Activated gamma-delta T cell (primary cell): ENCODE data around the gene PGA3.
"Not testable (repeated sequence)": the region's sequence is repeated elsewhere in the genome, so short reads cannot be mapped to it uniquely, and the experiment has no call there.

Source experiments
- DNase-seq: peaks from one replicate; lab custom pipeline; 2025; lab: John Stamatoyannopoulos, UW

PGA3 gene

GRCh38 chr11:61250796-61251765, 47.8 kb downstream of the PGA3 start:
- not testable (repeated sequence) for DNase-seq

DNA sequence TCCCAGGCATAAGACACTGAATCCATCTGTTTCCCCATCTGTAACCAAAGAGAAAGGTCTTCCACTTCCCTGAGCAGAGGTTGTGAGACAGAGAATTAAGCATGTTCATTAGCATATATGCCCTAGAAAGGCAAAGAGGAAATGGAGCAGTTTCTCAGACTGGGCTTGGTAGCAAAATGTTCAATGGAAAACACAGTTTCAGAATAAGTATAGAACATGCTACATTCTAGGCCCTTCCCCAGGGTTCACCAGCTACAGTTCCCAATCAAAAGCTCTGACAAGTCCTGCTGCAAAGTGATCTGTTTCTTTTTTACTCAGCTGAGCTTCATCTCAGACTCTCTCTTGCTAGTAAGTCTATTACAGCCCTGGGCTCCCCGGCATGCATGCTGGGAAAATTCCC, 49.0 kb downstream of the PGA3 start:
- not testable (repeated sequence) for DNase-seq

GRCh38 chr11:61254403-61255025, 51.2 kb downstream of the PGA3 start:
- DNase-seq: no peak

GRCh38 chr11:61256710-61257482, 53.6 kb downstream of the PGA3 start:
- no peak for DNase-seq

- no peak for DNase-seq
These were observed 55.2 kb downstream of the PGA3 start for GRCh38 chr11:61258546-61258945.

- DNase-seq: no peak
These were observed 56.0 kb downstream of the PGA3 start for GRCh38 chr11:61259363-61259762.
